Left ventricle myocardium inferior (tissue), 1 donor: ENCODE measurements around the gene GDPGP1. TPM values are rescaled to one million over a fixed set of nuclear protein-coding genes. Genes with fewer than 3 reads are reported as not detected.
"Not testable (repeated sequence)": the region's sequence is repeated elsewhere in the genome, so short reads cannot be mapped to it uniquely, and the experiment has no call there.

Source experiments
- DNase-seq: peaks from one replicate; pipeline ENCODE4 v3.0.0-alpha.2; 2020
- H3K27ac ChIP-seq: fragments of 200-600 bp; replicated peaks from 2 replicates; pipeline ENCODE4 v1.8.0; 2021
- H3K27me3 ChIP-seq: fragments of 200-600 bp; 2 replicates; pipeline ENCODE4 v1.8.0; 2021; ENCODE audit warnings: low read depth
- H3K36me3 ChIP-seq: fragments of 200-600 bp; 2 replicates; pipeline ENCODE4 v1.8.0; 2021
- H3K4me1 ChIP-seq: fragments of 200-600 bp; 2 replicates; pipeline ENCODE4 v1.8.0; 2021
- H3K4me3 ChIP-seq: fragments of 200-600 bp; 2 replicates; pipeline ENCODE4 v1.8.0; 2021; ENCODE audit warnings: mild to moderate bottlenecking, moderate library complexity
- H3K9me3 ChIP-seq: fragments of 200-600 bp; replicated peaks from 2 replicates; pipeline ENCODE4 v1.8.0; 2021
- CTCF ChIP-seq: fragments of 200-600 bp; IDR thresholded peaks from 2 replicates; pipeline ENCODE4 v1.8.0; 2021; ENCODE audit warnings: antibody characterized with exemption, mild to moderate bottlenecking, borderline replicate concordance
- intact Hi-C: fragments of 100-400 bp; cut with micrococcal nuclease; formaldehyde crosslinking; loops from one replicate; pipeline ENCODE4 v1.11.0; 2022
- long read RNA-seq: library from polyadenylated mRNA; unstranded; transcript quantifications from one replicate; pipeline ENCODE4 v2.0.0, GENCODE V29; 2021
- total RNA-seq: library from RNA; stranded (reverse); fragmentation: NEBNext Ultra II Directional; extraction: Animal tissue kit (Norgen Biotek cat#: 25700); gene quantifications from one replicate; pipeline ENCODE4 v1.2.1, GENCODE V29; 2021
- donor health status: DM: no; HTN: yes; CAD: no; lungs with severe emphysema.

The GDPGP1 gene
- 15.5 TPM for total RNA-seq
- long read RNA-seq, partial matches to known transcripts: 0 of 1 reads
- long read RNA-seq, other reads (novel, unspliced or antisense): 0 of 1 reads

GRCh38 chr15:90234096-90234988, at the start of gene GDPGP1:
Gene GDPGP1, plus strand, starts transcription at chr15:90234209. Its CDS starts 6,700 bp downstream, at chr15:90240909.
- Histone ChIP-seq H3K4me1 (peaks cover 53% of the 10 kb centered on the region), H3K27me3 (no peaks in the 10 kb centered on the region)
- intact Hi-C loops: no loop called here

GRCh38 chr15:90184786-90185704, 49.0 kb upstream of the GDPGP1 start:
- TF ChIP-seq CTCF: no peak
- DNase-seq: peak; percentile 75
- Histone ChIP-seq H3K27me3 (peaks cover 17% of the 10 kb centered on the region), H3K36me3 (no peaks in the 10 kb centered on the region), H3K4me3 (peak overlapping the region; percentile 89), H3K9me3 (no peaks in the 10 kb centered on the region), H3K27ac (peak overlapping the region; percentile 98), H3K4me1 (peaks cover 57% of the 10 kb centered on the region)
- intact Hi-C loops: no loop called here

More at GRCh38 chr15:90234096-90234988, at the start of gene GDPGP1:
- Histone ChIP-seq H3K4me3 (peak within 1 kb of the TSS; percentile 74), H3K36me3 (peaks cover 60% of the 10 kb centered on the region), H3K27ac (peak within 1 kb of the TSS; percentile 92), H3K9me3 (no peaks in the 10 kb centered on the region)
- no peak for DNase-seq
- no peak for TF ChIP-seq CTCF

- Histone ChIP-seq H3K9me3 (no peaks in the 10 kb centered on the region), H3K4me3 (no peak overlapping the region), H3K27ac (peak overlapping the region; percentile 98), H3K36me3 (no peaks in the 10 kb centered on the region), H3K27me3 (peaks cover 17% of the 10 kb centered on the region), H3K4me1 (peaks cover 79% of the 10 kb centered on the region)
- DNase-seq: no peak
- TF ChIP-seq CTCF: no peak
- intact Hi-C loops: no loop called here
These were observed 46.6 kb upstream of the GDPGP1 start for GRCh38 chr15:90187257-90187868.

- Histone ChIP-seq H3K27me3 (peaks cover 14% of the 10 kb centered on the region), H3K27ac (peak overlapping the region; percentile 12), H3K4me1 (peaks cover 85% of the 10 kb centered on the region)
- H3K36me3 ChIP-seq, DNase-seq, H3K4me3 ChIP-seq, H3K9me3 ChIP-seq, intact Hi-C loops: not testable (repeated sequence)
These were observed 45.9 kb upstream of the GDPGP1 start for GRCh38 chr15:90188065-90188464.

- intact Hi-C loops: no loop called here
- no peak for TF ChIP-seq CTCF
- no peak overlapping the region for H3K4me3 ChIP-seq
- DNase-seq: no peak
- peaks cover 85% of the 10 kb centered on the region for H3K4me1 ChIP-seq
- no peaks in the 10 kb centered on the region for H3K9me3 ChIP-seq
- H3K27me3 ChIP-seq: peaks cover 12% of the 10 kb centered on the region
- H3K36me3 ChIP-seq: no peaks in the 10 kb centered on the region
- peak overlapping the region; percentile 23 for H3K27ac ChIP-seq
These were observed 44.9 kb upstream of the GDPGP1 start for GRCh38 chr15:90188914-90189748.
